ENCODE data around the gene ZNF552. TPM values are rescaled to one million over a fixed set of nuclear protein-coding genes. Genes with fewer than 3 reads are reported as not detected.
"Not testable (repeated sequence)": the region's sequence is repeated elsewhere in the genome, so short reads cannot be mapped to it uniquely, and the experiment has no call there.

The ZNF552 gene
- total RNA-seq, 2 donors from 2014 or later, result 22.0 to 54.9 TPM

DNA sequence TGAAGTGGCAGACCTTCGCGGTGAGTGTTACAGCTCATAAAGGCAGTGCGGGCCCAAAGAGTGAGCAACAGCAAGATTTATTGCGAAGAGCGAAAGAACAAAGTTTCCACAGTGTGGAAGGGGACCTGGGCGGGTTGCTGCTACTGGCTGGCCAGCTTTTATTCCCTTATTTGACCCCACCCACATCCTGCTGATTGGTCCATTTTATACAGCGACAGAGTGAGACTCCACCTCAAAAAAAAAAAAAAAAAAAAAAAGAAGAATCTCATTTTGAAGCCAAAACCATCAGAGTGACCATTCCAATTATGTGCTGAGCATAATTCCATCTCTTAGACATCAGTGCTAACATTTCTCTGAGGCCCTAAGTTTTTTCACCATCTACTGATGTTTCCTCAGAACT is 1.9 kb upstream of the ZNF552 start:
- no peaks in the 10 kb centered on the region for H3K27me3 ChIP-seq (replicated peaks; ENCODE audit: insufficient read depth)
- H3K36me3 ChIP-seq, result no peaks in the 10 kb centered on the region
- H3K27ac ChIP-seq, result no peak overlapping the region
- intact Hi-C loops (cut with DNase I), result no loop called here
- 69% methylated on average over 7 of the region's 7 CpGs for WGBS
- no peak for DNase-seq (ENCODE audit: low spot score)
- H3K9me3 ChIP-seq, result no peaks in the 10 kb centered on the region
- no peak overlapping the region for H3K4me3 ChIP-seq
- TF ChIP-seq, protein P1, sequence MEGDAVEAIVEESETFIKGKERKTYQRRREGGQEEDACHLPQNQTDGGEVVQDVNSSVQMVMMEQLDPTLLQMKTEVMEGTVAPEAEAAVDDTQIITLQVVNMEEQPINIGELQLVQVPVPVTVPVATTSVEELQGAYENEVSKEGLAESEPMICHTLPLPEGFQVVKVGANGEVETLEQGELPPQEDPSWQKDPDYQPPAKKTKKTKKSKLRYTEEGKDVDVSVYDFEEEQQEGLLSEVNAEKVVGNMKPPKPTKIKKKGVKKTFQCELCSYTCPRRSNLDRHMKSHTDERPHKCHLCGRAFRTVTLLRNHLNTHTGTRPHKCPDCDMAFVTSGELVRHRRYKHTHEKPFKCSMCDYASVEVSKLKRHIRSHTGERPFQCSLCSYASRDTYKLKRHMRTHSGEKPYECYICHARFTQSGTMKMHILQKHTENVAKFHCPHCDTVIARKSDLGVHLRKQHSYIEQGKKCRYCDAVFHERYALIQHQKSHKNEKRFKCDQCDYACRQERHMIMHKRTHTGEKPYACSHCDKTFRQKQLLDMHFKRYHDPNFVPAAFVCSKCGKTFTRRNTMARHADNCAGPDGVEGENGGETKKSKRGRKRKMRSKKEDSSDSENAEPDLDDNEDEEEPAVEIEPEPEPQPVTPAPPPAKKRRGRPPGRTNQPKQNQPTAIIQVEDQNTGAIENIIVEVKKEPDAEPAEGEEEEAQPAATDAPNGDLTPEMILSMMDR (IDR thresholded peaks at IDR 0.05), result no peak
- H3K4me1 ChIP-seq (replicated peaks), result peaks cover 3% of the 10 kb centered on the region

- intact Hi-C loops (cut with DNase I), result no loop called here
- Histone ChIP-seq H3K27me3 (replicated peaks; ENCODE audit: insufficient read depth) (no peaks in the 10 kb centered on the region), H3K4me3 (peak overlapping the region in 1 of 2 donors; percentile 65), H3K27ac (peak overlapping the region; percentile 82 to 84), H3K36me3 (no peaks in the 10 kb centered on the region), H3K4me1 (replicated peaks) (peaks cover 5% of the 10 kb centered on the region), H3K9me3 (no peaks in the 10 kb centered on the region)
- DNase-seq (ENCODE audit: low spot score), result no peak
- TF ChIP-seq, protein P1 (IDR thresholded peaks at IDR 0.05), result no peak
- TF ChIP-seq POLR2A (IDR thresholded peaks at IDR 0.05) (no peak), POLR2AphosphoS5 (IDR thresholded peaks at IDR 0.05) (no peak)
- 68% methylated on average over 17 of the region's 17 CpGs for WGBS
Measured at GRCh38 chr19:57815247-57816075, 748 bp upstream of the ZNF552 start.

GRCh38 chr19:57813919-57814504 is 701 bp downstream of the ZNF552 start:
- TF ChIP-seq POLR2A (IDR thresholded peaks at IDR 0.05), result no peak
- TF ChIP-seq POLR2AphosphoS5 (IDR thresholded peaks at IDR 0.05), result no peak
- TF ChIP-seq, protein P1 (IDR thresholded peaks at IDR 0.05), result no peak
- Histone ChIP-seq H3K4me3 (peak overlapping the region; percentile 65 to 73), H3K27ac (peak overlapping the region; percentile 82 to 84), H3K27me3 (replicated peaks; ENCODE audit: insufficient read depth) (no peaks in the 10 kb centered on the region), H3K4me1 (replicated peaks) (peaks cover 9% of the 10 kb centered on the region), H3K9me3 (no peaks in the 10 kb centered on the region), H3K36me3 (no peaks in the 10 kb centered on the region)
- DNase-seq (ENCODE audit: low spot score), result peak; percentile 22
- WGBS, result 13% methylated on average over 13 of the region's 13 CpGs
- intact Hi-C loops (cut with DNase I), result no loop called here

DNA sequence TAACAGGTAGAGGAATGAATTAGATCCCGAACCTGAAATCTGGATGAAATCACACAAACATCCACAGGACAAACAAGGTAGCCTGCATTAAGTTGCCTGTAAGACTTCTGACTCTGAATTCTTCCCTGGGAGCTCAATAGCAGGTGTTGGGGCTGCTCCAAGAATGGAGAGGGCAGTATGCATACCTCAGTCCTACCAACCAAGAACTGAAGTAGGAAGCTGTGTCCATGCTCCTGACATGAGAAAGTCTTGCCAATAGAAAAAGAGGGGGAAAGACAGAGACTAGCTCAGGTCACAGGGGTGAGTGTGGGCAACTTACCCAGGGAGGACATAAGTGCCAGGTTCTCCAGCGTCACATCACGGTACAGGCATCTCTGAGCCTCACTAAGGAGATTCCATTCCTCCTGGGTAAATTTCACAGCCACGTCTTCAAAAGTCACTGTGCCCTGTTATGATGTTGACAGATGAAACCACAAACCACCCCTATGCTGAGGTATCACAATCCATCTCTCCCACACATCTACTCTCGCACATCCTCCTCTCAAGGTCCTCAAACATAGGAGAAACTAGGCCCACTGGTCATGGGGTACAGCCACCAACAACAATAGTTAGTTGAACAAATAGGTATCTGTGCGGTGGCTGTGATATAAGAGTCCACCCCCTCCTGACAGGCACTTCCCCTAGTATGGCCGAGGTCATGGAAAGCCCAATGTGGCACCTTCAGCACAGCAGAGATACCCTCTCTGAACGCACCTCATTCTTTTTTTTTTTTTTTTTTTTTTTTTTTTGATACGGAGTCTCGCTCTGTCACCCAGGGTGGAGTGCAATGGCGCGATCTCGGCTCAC is 1.5 kb downstream of the ZNF552 start:
- DNase-seq (ENCODE audit: low spot score); H3K9me3 ChIP-seq; H3K36me3 ChIP-seq; H3K4me1 ChIP-seq (replicated peaks); intact Hi-C loops (cut with DNase I); H3K27me3 ChIP-seq (replicated peaks; ENCODE audit: insufficient read depth): not testable (repeated sequence)
- 68% methylated on average over 12 of the region's 13 CpGs for WGBS
- Histone ChIP-seq H3K4me3 (peak overlapping the region; percentile 65 to 73), H3K27ac (peak overlapping the region; percentile 82 to 84)

DNA sequence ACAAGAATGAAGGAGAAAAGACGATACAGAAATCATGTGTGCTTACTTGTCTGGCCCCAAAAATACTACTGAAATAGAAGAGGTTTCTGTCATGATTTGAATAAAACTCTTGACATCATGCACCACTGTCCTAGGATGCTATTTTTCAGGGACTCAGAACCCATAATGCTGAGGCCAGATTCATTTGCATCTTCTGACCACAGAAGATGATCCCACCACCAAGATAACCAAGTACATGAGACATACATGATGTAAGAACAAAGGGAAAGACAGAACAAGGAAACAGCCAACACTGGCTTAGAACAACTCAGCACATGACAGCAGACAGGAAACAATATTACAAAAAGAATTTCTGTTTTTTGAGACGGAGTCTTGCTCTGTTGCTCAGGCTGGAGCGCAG is 2.5 kb downstream of the ZNF552 start:
- Histone ChIP-seq H3K36me3 (no peaks in the 10 kb centered on the region), H3K27ac (peak overlapping the region; percentile 54 to 66), H3K4me1 (replicated peaks) (peaks cover 9% of the 10 kb centered on the region), H3K4me3 (peak overlapping the region in 1 of 2 donors; percentile 17), H3K27me3 (replicated peaks; ENCODE audit: insufficient read depth) (no peaks in the 10 kb centered on the region), H3K9me3 (no peaks in the 10 kb centered on the region)
- WGBS, result 89% methylated on average over 3 of the region's 3 CpGs
- intact Hi-C loops (cut with DNase I), result no loop called here
- DNase-seq (ENCODE audit: low spot score), result no peak
- TF ChIP-seq POLR2A (IDR thresholded peaks at IDR 0.05) (no peak), POLR2AphosphoS5 (IDR thresholded peaks at IDR 0.05) (no peak)
- TF ChIP-seq, protein P1 (IDR thresholded peaks at IDR 0.05), result no peak

Data from prostate gland (tissue), 2 donors.